Measurements from ENCODE around the gene RPS10.
"Not testable (repeated sequence)": the region's sequence is repeated elsewhere in the genome, so short reads cannot be mapped to it uniquely, and the experiment has no call there.

The RPS10 gene

DNA sequence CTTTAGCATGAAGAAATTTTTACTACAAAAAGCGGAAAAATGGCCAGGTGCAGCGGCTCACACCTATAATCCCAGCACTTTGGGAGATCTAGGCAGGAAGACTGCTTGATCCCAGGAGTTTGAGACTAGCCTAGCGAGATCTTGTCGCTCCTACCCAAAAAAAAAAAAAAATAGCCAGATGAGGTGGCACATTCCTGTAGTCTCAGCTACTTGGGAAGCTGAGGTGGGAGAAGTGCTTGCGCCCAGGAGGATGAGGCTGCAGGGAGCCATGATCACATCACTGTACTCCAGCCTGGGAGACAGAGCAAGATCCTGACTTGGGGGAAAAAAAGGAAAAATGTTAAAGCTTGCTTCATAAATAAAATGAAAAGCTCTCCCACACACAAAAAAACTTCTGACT lies 47.9 kb downstream of the RPS10 start:
- intact Hi-C loops (cut with DNase I) = loop anchor here (10.0 kb wide), 1 partner anchor 63 kb away; no protein-coding TSS in a partner anchor
- DNase-seq = no peak

DNA sequence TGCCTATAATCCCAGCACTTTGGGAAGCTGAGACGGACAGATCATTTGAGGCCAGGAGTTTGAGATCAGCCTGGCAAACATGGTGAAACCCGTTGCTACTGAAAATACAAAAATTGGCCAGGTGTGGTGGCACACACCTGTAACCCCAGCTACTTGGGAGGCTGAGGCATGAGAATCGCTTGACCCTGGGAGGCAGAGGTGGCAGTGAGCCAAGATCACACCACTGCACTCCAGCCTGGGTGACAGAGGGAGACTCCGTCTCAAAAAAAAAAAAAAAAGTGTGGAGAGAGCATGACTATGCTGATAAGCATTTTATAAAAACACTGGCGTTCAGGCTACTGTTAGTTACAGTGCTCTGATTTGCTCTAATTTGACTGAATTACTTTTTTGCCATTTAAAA lies 48.3 kb downstream of the RPS10 start:
- not testable (repeated sequence) for DNase-seq
- intact Hi-C loops (cut with DNase I) = loop anchor here (10.0 kb wide), 1 partner anchor 63 kb away; no protein-coding TSS in a partner anchor

DNA sequence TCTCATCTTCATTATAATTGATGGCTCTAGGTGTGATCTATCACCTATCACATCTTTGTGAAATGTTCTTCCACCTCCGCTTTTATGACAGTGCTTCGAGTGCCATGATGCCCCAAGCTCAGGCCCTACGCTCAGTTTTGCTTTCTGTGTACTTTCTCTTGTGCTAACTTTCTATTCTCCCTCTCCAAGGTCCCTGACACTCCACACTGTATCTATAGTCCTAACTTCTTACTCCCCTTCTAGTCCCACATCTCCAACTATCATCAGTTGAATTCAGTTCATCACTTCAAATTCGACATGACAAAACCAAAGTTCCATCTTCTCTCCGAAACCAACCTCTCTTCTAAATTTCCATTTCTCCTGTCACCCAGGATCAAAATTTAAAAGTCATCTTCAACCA lies 50.0 kb downstream of the RPS10 start:
- DNase-seq = no peak
- intact Hi-C loops (cut with DNase I) = loop anchor here (10.0 kb wide), 1 partner anchor 61 kb away; no protein-coding TSS in a partner anchor

DNA sequence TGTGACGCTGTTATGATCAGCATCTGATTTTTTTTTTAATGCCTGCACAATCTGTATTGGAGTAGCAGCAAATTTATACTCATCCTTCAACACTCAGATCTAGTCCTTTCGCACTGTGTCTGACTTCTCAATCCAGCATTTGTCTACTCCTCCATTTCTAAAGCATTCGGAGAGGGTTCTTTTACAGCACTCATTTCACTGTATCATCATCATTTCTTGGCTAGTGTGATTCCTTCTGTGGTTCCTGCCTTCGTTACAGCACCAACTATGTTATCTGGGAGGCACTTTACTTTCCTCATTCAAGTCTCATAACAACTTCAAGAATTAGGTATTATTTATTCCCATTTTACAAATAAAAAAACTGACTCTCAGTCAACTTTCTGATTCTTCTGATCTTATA lies 51.4 kb downstream of the RPS10 start:
- intact Hi-C loops (cut with DNase I) = loop anchor here (10.0 kb wide), 1 partner anchor 60 kb away; no protein-coding TSS in a partner anchor
- DNase-seq = no peak

DNA sequence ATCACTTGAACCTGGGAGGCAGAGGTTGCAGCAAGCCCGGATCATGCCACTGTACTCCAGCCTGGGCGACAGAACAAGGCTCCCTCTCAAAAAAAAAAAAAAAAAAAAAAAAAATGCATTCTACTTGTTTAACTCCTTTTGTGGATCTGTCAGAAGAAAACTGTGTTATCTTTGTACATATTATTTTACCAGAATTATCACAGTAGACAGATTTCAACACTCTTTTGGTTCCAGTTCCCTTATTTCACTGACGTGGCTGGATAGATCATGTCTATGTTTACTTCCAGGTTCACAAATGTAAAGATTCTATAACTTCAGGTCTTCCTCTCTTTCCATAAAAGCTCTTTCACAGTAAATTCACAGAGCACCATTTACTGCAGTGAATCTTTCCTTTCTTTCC lies 51.8 kb downstream of the RPS10 start:
- intact Hi-C loops (cut with DNase I) = loop anchor here (10.0 kb wide), 1 partner anchor 59 kb away; no protein-coding TSS in a partner anchor
- no peak for DNase-seq

DNA sequence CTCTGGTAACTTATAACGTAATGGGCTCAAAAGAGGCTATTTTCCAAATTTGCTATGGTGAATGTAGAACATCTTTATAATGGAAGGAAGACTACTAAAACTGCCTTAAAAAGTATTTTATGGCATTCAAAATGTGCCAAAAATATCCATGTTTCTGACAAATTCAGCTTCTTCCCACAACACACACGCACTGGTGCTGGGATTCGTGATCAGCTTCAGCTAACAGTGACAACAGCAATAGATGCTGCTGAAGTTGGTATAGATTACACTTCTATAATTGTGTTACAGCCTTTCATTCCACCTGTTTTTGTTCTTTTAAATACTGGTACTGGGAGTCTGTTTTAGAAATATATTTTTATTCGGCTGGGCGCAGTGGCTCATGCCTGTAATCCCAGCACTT lies 52.4 kb downstream of the RPS10 start:
- intact Hi-C loops (cut with DNase I) = loop anchor here (10.0 kb wide), 1 partner anchor 59 kb away; no protein-coding TSS in a partner anchor
- DNase-seq = no peak

DNA sequence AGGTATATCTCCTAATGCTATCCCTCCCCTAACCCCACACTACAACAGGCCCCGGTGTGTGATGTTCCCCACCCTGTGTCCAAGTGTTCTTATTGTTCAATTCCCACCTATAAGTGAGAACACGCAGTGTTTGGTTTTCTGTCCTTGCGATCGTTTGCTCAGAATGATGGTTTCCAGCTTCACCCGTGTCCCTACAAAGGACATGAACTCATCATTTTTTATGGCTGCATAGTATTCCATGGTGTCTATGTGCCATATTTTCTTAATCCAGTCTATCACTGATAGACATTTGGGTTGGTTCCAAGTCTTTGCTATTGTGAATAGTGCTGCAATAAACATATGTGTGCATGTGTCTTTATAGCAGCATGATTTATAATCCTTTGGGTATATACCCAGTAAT lies 54.0 kb downstream of the RPS10 start:
- intact Hi-C loops (cut with DNase I) = loop anchor here (10.0 kb wide), 1 partner anchor 57 kb away; no protein-coding TSS in a partner anchor
- DNase-seq = not testable (repeated sequence)

DNA sequence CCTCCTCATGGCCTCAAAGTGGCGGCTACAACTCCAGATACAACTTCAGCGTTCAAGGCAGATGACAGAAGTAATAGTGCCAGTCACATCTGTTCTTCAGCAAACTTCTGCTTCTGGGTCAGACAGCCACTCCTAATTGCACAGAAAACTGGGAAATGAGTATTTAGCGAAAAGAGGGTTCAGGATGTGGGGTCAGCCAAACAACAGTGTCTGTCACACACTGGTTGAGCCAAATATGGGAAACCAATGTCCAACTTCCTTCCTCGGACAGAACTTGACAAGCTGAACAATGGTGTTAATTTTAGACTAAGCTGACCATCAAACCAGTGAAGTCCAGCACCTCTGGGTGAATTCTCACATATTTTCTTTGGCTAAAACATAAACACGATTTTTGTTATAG lies 55.5 kb downstream of the RPS10 start:
- DNase-seq = no peak
- intact Hi-C loops (cut with DNase I) = loop anchor here (10.0 kb wide), 1 partner anchor 56 kb away; no protein-coding TSS in a partner anchor

DNA sequence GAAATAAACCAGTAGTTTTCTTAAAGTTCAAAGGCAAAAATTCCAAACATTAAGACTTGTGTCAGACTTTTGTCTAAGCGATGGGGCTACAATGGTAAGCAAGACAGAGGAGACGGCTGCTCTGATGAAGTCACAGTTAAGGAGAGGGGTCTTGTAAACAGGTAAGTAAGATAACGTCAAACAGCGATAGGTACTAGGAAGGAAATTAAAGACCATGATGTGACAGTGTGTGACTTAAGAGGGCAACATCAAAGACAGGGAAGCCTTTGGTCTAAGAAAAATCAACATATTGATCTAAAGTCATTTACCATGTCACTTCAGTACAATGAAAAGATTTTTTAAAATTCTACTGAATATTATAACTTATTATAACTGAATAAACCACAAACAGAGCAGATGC lies 56.5 kb downstream of the RPS10 start:
- intact Hi-C loops (cut with DNase I) = no loop called here
- DNase-seq = no peak

All from posterior cingulate gyrus (tissue), 11 donors.